OCI-LY3 (cell line): Measurements from ENCODE around the gene MAPK12.

ENCODE experiments used
- EZH2phosphoT487 ChIP-seq: fragments of 200-600 bp; shearing (Covaris generic); IDR thresholded peaks from 2 replicates; pipeline ENCODE4 v1.6.1; 2018; ENCODE audit warnings: antibody characterized with exemption, mixed run types, low read depth
- TF ChIP-seq, protein P1 (sequence below): fragments of 200-600, 300-600 bp; sonication (generic); IDR thresholded peaks from 2 replicates; pipeline ENCODE4 v1.5.1; 2014; ENCODE audit warnings: antibody characterized with exemption, low read length, low read depth

DNA sequence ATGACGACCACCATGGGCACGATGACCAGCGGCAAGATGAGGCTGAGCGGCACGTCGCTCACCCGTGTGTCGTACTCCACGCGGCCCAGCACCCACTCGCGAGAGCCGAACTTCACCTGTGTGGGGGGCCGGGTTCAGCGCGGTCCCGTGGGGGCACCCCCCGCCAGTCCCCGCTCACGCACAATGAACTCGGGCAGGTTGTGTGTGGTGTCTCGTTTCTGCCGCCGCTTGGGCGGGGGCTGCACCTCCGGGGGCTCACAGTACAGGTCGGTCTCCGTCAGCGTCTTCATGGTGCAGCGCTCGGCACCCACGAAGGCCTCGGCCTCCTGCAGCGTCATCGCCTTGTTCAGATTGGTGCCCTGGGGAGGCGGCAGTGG lies 19.9 kb upstream of the MAPK12 start:
- TF ChIP-seq, protein P1, sequence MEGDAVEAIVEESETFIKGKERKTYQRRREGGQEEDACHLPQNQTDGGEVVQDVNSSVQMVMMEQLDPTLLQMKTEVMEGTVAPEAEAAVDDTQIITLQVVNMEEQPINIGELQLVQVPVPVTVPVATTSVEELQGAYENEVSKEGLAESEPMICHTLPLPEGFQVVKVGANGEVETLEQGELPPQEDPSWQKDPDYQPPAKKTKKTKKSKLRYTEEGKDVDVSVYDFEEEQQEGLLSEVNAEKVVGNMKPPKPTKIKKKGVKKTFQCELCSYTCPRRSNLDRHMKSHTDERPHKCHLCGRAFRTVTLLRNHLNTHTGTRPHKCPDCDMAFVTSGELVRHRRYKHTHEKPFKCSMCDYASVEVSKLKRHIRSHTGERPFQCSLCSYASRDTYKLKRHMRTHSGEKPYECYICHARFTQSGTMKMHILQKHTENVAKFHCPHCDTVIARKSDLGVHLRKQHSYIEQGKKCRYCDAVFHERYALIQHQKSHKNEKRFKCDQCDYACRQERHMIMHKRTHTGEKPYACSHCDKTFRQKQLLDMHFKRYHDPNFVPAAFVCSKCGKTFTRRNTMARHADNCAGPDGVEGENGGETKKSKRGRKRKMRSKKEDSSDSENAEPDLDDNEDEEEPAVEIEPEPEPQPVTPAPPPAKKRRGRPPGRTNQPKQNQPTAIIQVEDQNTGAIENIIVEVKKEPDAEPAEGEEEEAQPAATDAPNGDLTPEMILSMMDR = no peak
- no peak for TF ChIP-seq EZH2phosphoT487
